Measurements from ENCODE around the gene CNIH4. TPM values are rescaled to one million over a fixed set of nuclear protein-coding genes. Genes with fewer than 3 reads are reported as not detected.

The CNIH4 gene
- total and polyA plus RNA-seq, 12 donors = 24.4 to 86.7 (median 29.2) TPM

DNA sequence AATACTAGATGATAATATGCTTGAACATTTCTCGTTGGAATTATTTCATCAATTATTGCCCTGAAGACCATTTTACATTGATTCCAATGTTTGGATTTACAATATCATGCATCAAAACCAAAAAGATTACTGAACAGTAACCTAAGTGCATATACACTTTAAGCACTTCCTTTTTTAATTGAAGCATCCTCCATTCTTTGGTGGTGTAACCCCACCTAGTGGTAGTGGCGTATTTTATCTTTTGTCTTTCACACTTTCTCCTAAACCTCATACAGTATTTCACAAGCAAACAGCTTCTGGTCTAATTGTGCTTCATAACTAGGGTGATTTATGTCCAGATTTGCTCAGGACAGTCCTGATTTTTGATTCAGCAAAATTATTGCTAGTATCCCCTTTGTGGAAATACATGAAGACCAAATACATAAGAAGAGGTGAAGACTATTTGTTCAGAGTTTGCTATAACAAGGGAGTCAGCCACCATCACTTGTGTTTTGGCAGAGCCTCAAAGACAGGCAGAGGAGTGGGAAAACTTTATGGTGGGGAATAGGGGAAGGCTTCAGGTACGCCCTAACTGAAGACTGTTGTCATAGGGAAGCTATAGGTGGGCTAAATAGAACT, 23.3 kb upstream of the CNIH4 start:
- WGBS, 2 donors = 20% methylated on average over 3 of the region's 3 CpGs
- Histone ChIP-seq H3K9me3 (no peaks in the 10 kb centered on the region), H3K36me3 (no peaks in the 10 kb centered on the region), H3K27ac (no peak overlapping the region), H3K4me1 (peaks cover 5 to 25% (median 18%) of the 10 kb centered on the region in 9 donors), H3K4me3 (no peak overlapping the region), H3K27me3 (peaks cover 0 to 3% (median 0%) of the 10 kb centered on the region in 7 donors)
- intact Hi-C loops (cut with DNase I) = loop anchor here in 9 of 10 donors (1.0 to 10.0 kb wide), 8 partner anchors 216 to 639 kb away; partner anchors contain the start of gene FBXO28 (in 3 of the 9)
- peak in 1 of 2 donors; percentile 21 for DNase-seq
- ATAC-seq = peak in 2 of 8 donors; percentile 38 to 43
- TF ChIP-seq CTCF (IDR thresholded peaks at IDR 0.05) = peak; percentile 17 to 71 (median 62)

- Histone ChIP-seq H3K27ac (no peak overlapping the region), H3K4me3 (no peak overlapping the region), H3K9me3 (no peaks in the 10 kb centered on the region), H3K4me1 (peaks cover under 1 to 17% (median 11%) of the 10 kb centered on the region in 9 donors), H3K36me3 (no peaks in the 10 kb centered on the region), H3K27me3 (peaks cover 0 to 10% (median 0%) of the 10 kb centered on the region in 7 donors)
- TF ChIP-seq CTCF (IDR thresholded peaks at IDR 0.05) = no peak
- no peak for DNase-seq
- no peak for ATAC-seq
- 46 to 57% methylated on average over 5 of the region's 5 CpGs for WGBS, 2 donors
- intact Hi-C loops (cut with DNase I) = loop anchor here in 9 of 10 donors (1.0 to 10.0 kb wide), 8 partner anchors 217 to 639 kb away; partner anchors contain the start of gene FBXO28 (in 3 of the 9)
Observed at GRCh38 chr1:224333939-224334786, 22.5 kb upstream of the CNIH4 start.

GRCh38 chr1:224338150-224338838, 18.4 kb upstream of the CNIH4 start:
- WGBS, 2 donors = 80 to 96% methylated on average over 4 of the region's 4 CpGs
- no peak for TF ChIP-seq CTCF (IDR thresholded peaks at IDR 0.05)

More at GRCh38 chr1:224338150-224338838, 18.4 kb upstream of the CNIH4 start:
- peaks cover 0 to 12% (median 5%) of the 10 kb centered on the region in 9 donors for H3K4me1 ChIP-seq
- peaks cover 0 to 34% (median 7%) of the 10 kb centered on the region in 7 donors for H3K27me3 ChIP-seq
- DNase-seq (no peak), ATAC-seq (no peak)
- intact Hi-C loops (cut with DNase I) = loop anchor here in 2 of 10 donors (10.0 kb wide), 2 partner anchors 633 to 643 kb away; no protein-coding TSS in a partner anchor
- H3K36me3 ChIP-seq = no peaks in the 10 kb centered on the region
- H3K27ac ChIP-seq = no peak overlapping the region
- no peak overlapping the region for H3K4me3 ChIP-seq
- peaks cover 0 to 12% (median 4%) of the 10 kb centered on the region in 11 donors for H3K9me3 ChIP-seq
